CD8-positive, alpha-beta memory T cell (primary cell): ENCODE results near the gene RAB3IL1. TPM values are rescaled to one million over a fixed set of nuclear protein-coding genes. Genes with fewer than 3 reads are reported as not detected.

Experiments used
- CTCF ChIA-PET: fragments of 350-600 bp; sonication (Branson Sonifier 250); formaldehyde crosslinking; loops from one replicate; lab custom pipeline; 2021; ENCODE audit warnings: antibody characterized with exemption; lab: Charles Lee
- POLR2A ChIA-PET: fragments of 350-600 bp; sonication (Branson Sonifier 250); formaldehyde crosslinking; loops from one replicate; lab custom pipeline; 2021; ENCODE audit warnings: antibody characterized with exemption; lab: Charles Lee
- DNase-seq, 5 donors: peaks; one replicate each; pipeline versions ENCODE4 v3.0.0 to v3.0.0-alpha.2; 2020 to 2022; ENCODE audit warnings: mixed read lengths in 1 of 5
- H3K27ac ChIP-seq: one replicate; pipeline ENCODE4 v1.7.0; 2013; ENCODE audit warnings: low read depth, mild to moderate bottlenecking, low read length, moderate library complexity
- H3K27me3 ChIP-seq: 2 replicates; pipeline ENCODE4 v1.7.0; 2013; ENCODE audit warnings: low read length, mild to moderate bottlenecking; ENCODE audit not compliant: insufficient read depth, poor library complexity, severe bottlenecking
- H3K36me3 ChIP-seq: 2 replicates; pipeline ENCODE4 v1.7.0; 2013; ENCODE audit warnings: mild to moderate bottlenecking, low read length, moderate library complexity; ENCODE audit not compliant: insufficient read depth
- H3K4me1 ChIP-seq: 2 replicates; pipeline ENCODE4 v1.7.0; 2013; ENCODE audit warnings: mild to moderate bottlenecking, low read length, moderate library complexity; ENCODE audit not compliant: insufficient read depth
- H3K4me3 ChIP-seq: 2 replicates; pipeline ENCODE4 v1.7.0; 2013; ENCODE audit warnings: mild to moderate bottlenecking, low read length
- H3K9me3 ChIP-seq: 2 replicates; pipeline ENCODE4 v1.7.0; 2013; ENCODE audit warnings: mild to moderate bottlenecking, low read length
- H3K27ac Mint-ChIP-seq, 8 donors: one replicate each; pipeline ENCODE4 v1.8.0; 2020 to 2021; ENCODE audit warnings: mixed read lengths in 8 of 8, mild to moderate bottlenecking in 6 of 8, inconsistent platforms in 3 of 8, moderate library complexity in 3 of 8
- H3K27me3 Mint-ChIP-seq, 2 donors: one replicate each; pipeline ENCODE4 v1.8.0; 2020 to 2021; ENCODE audit warnings: mixed read lengths in 2 of 2, mild to moderate bottlenecking in 1 of 2, moderate library complexity in 1 of 2
- H3K36me3 Mint-ChIP-seq, 3 donors: one replicate each; pipeline ENCODE4 v1.8.0; 2020 to 2021; ENCODE audit warnings: mixed read lengths in 3 of 3, inconsistent platforms in 1 of 3, mild to moderate bottlenecking in 1 of 3
- H3K4me1 Mint-ChIP-seq, 3 donors: one replicate each; pipeline ENCODE4 v1.8.0; 2020 to 2021; ENCODE audit warnings: mixed read lengths in 3 of 3, inconsistent platforms in 1 of 3, mild to moderate bottlenecking in 1 of 3
- H3K4me3 Mint-ChIP-seq, 7 donors: one replicate each; pipeline ENCODE4 v1.8.0; 2020 to 2021; ENCODE audit warnings: mixed read lengths in 7 of 7, mild to moderate bottlenecking in 6 of 7, moderate library complexity in 4 of 7, inconsistent platforms in 2 of 7
- H3K9me3 Mint-ChIP-seq, 5 donors: one replicate each; pipeline ENCODE4 v1.8.0; 2020 to 2022; ENCODE audit warnings: mixed read lengths in 5 of 5, mild to moderate bottlenecking in 3 of 5, moderate library complexity in 2 of 5, inconsistent platforms in 1 of 5
- polyA plus RNA-seq: library from polyadenylated mRNA; unstranded; fragments of 300-500 nt; fragmentation: Illumina TruSeq; gene quantifications from one replicate; pipeline ENCODE4 v1.2.3, GENCODE V29; 2021
- total RNA-seq, 2 experiments: library from RNA; stranded (reverse); gene quantifications; one replicate each; pipeline ENCODE4 v1.2.3, GENCODE V29; 2021

The RAB3IL1 gene
- total and polyA plus RNA-seq, 3 experiments from 2014 or later, result 0.28 to 0.53 TPM; not detected in 1

DNA sequence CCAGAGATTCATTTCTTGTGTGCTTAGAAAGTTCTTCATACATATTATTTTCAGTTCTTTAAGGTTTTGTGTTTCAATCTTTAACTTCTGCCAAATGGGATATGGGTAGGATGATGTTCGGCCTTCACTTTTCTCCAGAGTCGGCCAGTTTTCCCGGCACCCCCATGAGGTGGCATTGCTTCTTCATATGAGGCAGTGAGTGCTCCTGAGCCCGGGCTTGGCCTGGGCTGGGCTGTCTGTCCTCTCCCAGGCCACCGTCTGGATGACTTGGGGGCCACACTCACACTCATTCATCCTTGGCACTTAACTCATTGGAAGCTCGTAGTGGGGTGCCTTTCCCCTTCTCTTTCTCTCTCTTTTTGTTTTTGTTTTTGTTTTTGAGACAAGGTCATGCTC lies 65.5 kb downstream of the RAB3IL1 start:
- H3K4me3 ChIP-seq, result no peak overlapping the region
- DNase-seq, result no peak
- no peak overlapping the region for H3K4me3 Mint-ChIP-seq
- peaks cover 0 to 5% (median 0%) of the 10 kb centered on the region in 3 donors for H3K36me3 Mint-ChIP-seq
- POLR2A ChIA-PET, result no interaction called here
- CTCF ChIA-PET, result interaction anchor here (0.6 kb wide), 1 partner anchor 45 kb away, joined by 3 read pairs; no protein-coding TSS in a partner anchor
- H3K27me3 ChIP-seq, result no peaks in the 10 kb centered on the region
- H3K36me3 ChIP-seq, result no peaks in the 10 kb centered on the region
- no peaks in the 10 kb centered on the region for H3K4me1 ChIP-seq
- no peak overlapping the region for H3K27ac ChIP-seq
- no peaks in the 10 kb centered on the region for H3K4me1 Mint-ChIP-seq
- H3K9me3 Mint-ChIP-seq, result no peaks in the 10 kb centered on the region
- H3K27me3 Mint-ChIP-seq, result peaks cover 0 to 1% of the 10 kb centered on the region in 2 donors
- H3K9me3 ChIP-seq, result no peaks in the 10 kb centered on the region
- H3K27ac Mint-ChIP-seq, result no peak overlapping the region

DNA sequence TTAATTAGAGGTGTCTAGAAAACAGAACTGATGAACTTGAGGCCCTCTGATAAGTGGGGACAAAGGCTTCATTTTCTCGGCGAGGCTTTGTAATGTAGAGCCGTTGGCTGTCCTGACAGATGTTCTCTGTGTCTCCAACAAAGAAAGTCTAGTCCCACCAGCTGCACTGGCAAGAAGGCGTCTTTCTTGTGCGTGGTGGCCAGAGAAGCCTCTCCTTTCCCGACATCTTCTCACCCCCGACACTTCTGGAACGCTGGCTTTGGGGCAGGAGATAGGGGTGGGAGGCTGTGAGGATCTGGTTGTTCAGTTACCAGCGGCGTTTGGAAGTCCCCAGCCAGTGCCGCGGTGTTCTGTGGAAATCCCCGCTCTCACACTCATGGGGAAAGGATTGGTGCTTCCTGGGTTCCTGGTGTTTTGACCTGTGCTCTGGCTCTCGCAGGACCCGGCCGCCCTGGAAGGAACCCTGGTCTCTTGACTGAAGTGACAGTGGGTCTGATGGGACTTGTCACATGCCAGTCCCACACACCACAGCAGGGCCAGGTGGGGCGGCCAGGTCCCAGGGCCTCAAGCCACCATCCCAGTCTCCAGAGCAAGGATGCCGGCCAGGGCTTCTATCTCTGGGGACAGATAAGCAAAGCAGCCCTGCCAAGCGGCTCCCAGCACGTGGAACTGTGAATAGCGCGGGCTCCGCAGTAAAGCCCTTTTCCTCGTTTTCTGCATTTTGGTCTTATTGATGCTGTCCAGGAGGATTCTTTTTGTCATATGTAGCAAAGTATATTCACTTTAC lies 66.1 kb downstream of the RAB3IL1 start:
- CTCF ChIA-PET, result interaction anchor here (0.6 kb wide), 1 partner anchor 46 kb away, joined by 3 read pairs; no protein-coding TSS in a partner anchor

DNA sequence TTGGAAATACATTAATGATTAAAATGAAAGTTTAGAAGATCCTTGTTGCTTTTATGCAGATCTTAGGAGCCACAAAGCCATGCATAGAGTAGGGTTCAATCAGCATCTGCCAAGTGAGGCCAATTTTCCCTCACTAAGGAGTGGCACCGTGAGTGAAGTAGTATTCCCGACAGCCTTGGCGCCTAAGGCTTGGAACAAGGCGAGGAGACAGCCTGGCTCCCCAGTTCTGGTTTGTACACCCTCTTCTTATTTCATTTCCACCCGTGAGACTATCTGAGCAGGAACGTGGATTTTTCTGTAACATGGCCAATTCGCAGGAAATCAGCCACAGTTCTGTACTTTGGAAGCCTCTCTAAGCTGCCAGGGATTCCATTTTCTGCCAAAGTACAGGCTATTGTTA lies 66.7 kb downstream of the RAB3IL1 start:
- no peaks in the 10 kb centered on the region for H3K36me3 ChIP-seq
- no peak overlapping the region for H3K27ac ChIP-seq
- H3K4me1 ChIP-seq, result no peaks in the 10 kb centered on the region
- DNase-seq, result no peak
- POLR2A ChIA-PET, result no interaction called here
- Mint-ChIP-seq H3K4me3 (no peak overlapping the region), H3K9me3 (no peaks in the 10 kb centered on the region), H3K4me1 (no peaks in the 10 kb centered on the region), H3K36me3 (peaks cover 0 to 7% (median 0%) of the 10 kb centered on the region in 3 donors), H3K27me3 (peaks cover 0 to 1% of the 10 kb centered on the region in 2 donors), H3K27ac (no peak overlapping the region)
- no peaks in the 10 kb centered on the region for H3K9me3 ChIP-seq
- H3K27me3 ChIP-seq, result no peaks in the 10 kb centered on the region
- CTCF ChIA-PET, result no interaction called here
- H3K4me3 ChIP-seq, result no peak overlapping the region

More for the DNA sequence above, 66.1 kb downstream of the RAB3IL1 start:
- Mint-ChIP-seq H3K4me3 (no peak overlapping the region), H3K4me1 (no peaks in the 10 kb centered on the region), H3K27me3 (peaks cover 0 to 1% of the 10 kb centered on the region in 2 donors), H3K9me3 (no peaks in the 10 kb centered on the region), H3K27ac (no peak overlapping the region), H3K36me3 (peaks cover 0 to 6% (median 0%) of the 10 kb centered on the region in 3 donors)
- Histone ChIP-seq H3K27me3 (no peaks in the 10 kb centered on the region), H3K27ac (no peak overlapping the region), H3K4me1 (no peaks in the 10 kb centered on the region), H3K36me3 (no peaks in the 10 kb centered on the region), H3K9me3 (no peaks in the 10 kb centered on the region), H3K4me3 (no peak overlapping the region)
- DNase-seq, result no peak
- POLR2A ChIA-PET, result no interaction called here

DNA sequence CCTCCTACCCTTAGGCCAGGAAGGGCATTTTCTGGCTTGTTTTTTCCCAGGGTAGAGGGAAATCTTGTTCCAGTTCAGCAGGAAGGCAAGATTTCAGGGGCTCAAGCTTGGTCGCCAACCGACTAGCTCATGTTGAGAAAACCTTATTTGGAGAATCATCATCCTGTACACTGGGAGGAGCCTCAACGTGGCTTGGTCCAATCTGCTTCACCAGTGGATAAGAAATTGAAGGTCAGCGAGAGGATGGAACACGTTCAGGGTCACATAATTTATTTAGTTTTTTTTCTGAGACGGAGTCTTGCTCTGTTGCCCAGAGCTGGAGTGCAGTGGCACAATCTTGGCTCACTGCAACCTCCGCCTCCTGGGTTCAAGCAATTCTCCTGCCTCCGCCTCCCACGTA lies 68.7 kb downstream of the RAB3IL1 start:
- Mint-ChIP-seq H3K4me1 (no peaks in the 10 kb centered on the region), H3K4me3 (no peak overlapping the region), H3K36me3 (peaks cover 0 to 7% (median 0%) of the 10 kb centered on the region in 3 donors), H3K9me3 (no peaks in the 10 kb centered on the region), H3K27me3 (peaks cover 0 to 1% of the 10 kb centered on the region in 2 donors), H3K27ac (no peak overlapping the region)
- CTCF ChIA-PET, result no interaction called here
- H3K4me1 ChIP-seq, result no peaks in the 10 kb centered on the region
- no peaks in the 10 kb centered on the region for H3K27me3 ChIP-seq
- no peaks in the 10 kb centered on the region for H3K9me3 ChIP-seq
- H3K36me3 ChIP-seq, result no peaks in the 10 kb centered on the region
- POLR2A ChIA-PET, result no interaction called here
- DNase-seq, result no peak
- no peak overlapping the region for H3K27ac ChIP-seq
- H3K4me3 ChIP-seq, result no peak overlapping the region

DNA sequence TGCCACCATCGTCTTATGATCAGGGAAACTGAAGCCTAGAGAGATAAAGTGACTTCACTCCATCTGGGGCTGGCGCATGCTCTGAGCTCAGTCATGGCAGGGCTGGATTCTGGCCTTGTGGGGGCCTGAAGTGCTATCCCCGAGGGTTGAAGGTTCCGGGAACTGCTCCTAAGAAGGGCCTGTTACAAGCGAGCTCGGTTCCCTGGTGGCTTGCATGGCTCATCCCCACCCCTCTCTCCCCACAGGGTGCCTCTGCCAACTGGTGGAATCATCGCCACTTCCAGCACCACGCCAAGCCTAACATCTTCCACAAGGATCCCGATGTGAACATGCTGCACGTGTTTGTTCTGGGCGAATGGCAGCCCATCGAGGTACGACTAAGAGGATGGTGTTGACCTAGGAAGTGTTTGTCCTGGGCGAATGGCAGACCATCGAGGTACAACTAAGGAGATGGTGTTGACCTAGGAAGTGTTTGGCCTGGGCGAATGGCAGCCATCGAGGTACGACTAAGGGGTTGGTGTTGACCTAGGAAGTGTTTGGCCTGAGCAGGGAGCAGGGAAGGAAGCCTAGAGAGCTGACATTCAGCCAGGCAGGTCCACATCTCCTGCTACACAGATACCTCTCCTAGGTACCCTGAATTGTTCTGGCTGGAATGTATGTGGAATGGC lies 69.3 kb downstream of the RAB3IL1 start:
- Histone ChIP-seq H3K4me3 (no peak overlapping the region), H3K27ac (no peak overlapping the region), H3K36me3 (no peaks in the 10 kb centered on the region), H3K4me1 (no peaks in the 10 kb centered on the region), H3K27me3 (no peaks in the 10 kb centered on the region), H3K9me3 (no peaks in the 10 kb centered on the region)
- no peak for DNase-seq
- POLR2A ChIA-PET, result no interaction called here
- no peak overlapping the region for H3K27ac Mint-ChIP-seq
- no peaks in the 10 kb centered on the region for H3K4me1 Mint-ChIP-seq
- no peaks in the 10 kb centered on the region for H3K9me3 Mint-ChIP-seq
- CTCF ChIA-PET, result no interaction called here
- H3K4me3 Mint-ChIP-seq, result no peak overlapping the region
- no peaks in the 10 kb centered on the region for H3K27me3 Mint-ChIP-seq
- H3K36me3 Mint-ChIP-seq, result peaks cover 0 to 7% (median 0%) of the 10 kb centered on the region in 3 donors

Other genes starting within 250 kb of the RAB3IL1 start
- under 1 TPM; 0.11 to 0.20 TPM for gene DAGLA, start 237.2 kb downstream of the RAB3IL1 start, total RNA-seq
- gene DAGLA, start 237.2 kb downstream of the RAB3IL1 start, polyA plus RNA-seq, result not detected
- gene MYRF, start 164.9 kb downstream of the RAB3IL1 start, total RNA-seq, result under 1 TPM; 0.70 to 0.93 TPM
- 0.63 TPM for gene MYRF, start 164.9 kb downstream of the RAB3IL1 start, polyA plus RNA-seq
- gene TMEM258, start 125.0 kb downstream of the RAB3IL1 start, total RNA-seq, result 100 to 1,000 TPM; 148 to 152 TPM
- 258 TPM for gene TMEM258, start 125.0 kb downstream of the RAB3IL1 start, polyA plus RNA-seq
- gene FEN1, start 124.7 kb downstream of the RAB3IL1 start, total RNA-seq, result 100 to 1,000 TPM; 112 to 121 TPM
- 15.4 TPM for gene FEN1, start 124.7 kb downstream of the RAB3IL1 start, polyA plus RNA-seq
- gene FADS1, start 100.6 kb downstream of the RAB3IL1 start, total RNA-seq, result 1 to 10 TPM; 6.3 TPM
- gene FADS1, start 100.6 kb downstream of the RAB3IL1 start, polyA plus RNA-seq, result 1.4 TPM
- gene FADS2, start 89.3 kb downstream of the RAB3IL1 start, total RNA-seq, result 1 to 10 TPM; 7.2 to 10.0 TPM
- 0.98 TPM for gene FADS2, start 89.3 kb downstream of the RAB3IL1 start, polyA plus RNA-seq
- gene FADS3, start 26.0 kb downstream of the RAB3IL1 start, total RNA-seq, result 1 to 10 TPM; 5.8 to 7.7 TPM
- 2.6 TPM for gene FADS3, start 26.0 kb downstream of the RAB3IL1 start, polyA plus RNA-seq
- gene BEST1, start 32.8 kb upstream of the RAB3IL1 start, total RNA-seq, result under 1 TPM in 1 of 2 experiments, not detected in 1; 0.09 TPM
- gene BEST1, start 32.8 kb upstream of the RAB3IL1 start, polyA plus RNA-seq, result 1.5 TPM
- 100 to 1,000 TPM; 490 to 506 TPM for gene FTH1, start 50.1 kb upstream of the RAB3IL1 start, total RNA-seq
- gene FTH1, start 50.1 kb upstream of the RAB3IL1 start, polyA plus RNA-seq, result 2,741 TPM
- gene INCENP, start 206.4 kb upstream of the RAB3IL1 start, total RNA-seq, result 10 to 100 TPM; 65.5 to 69.5 TPM
- gene INCENP, start 206.4 kb upstream of the RAB3IL1 start, polyA plus RNA-seq, result 3.1 TPM